HG02840 (cell line): Measurements from ENCODE around the gene USP47.

Source experiments
- ATAC-seq: cut with Tn5 transposase; IDR thresholded peaks from one replicate; pipeline ENCODE4 v1.9.1; 2021; ENCODE audit warnings: mild to moderate bottlenecking, moderate library complexity, moderate number of reproducible peaks; ENCODE audit not compliant: unreplicated experiment, low FRiP score

The USP47 gene, protein sequence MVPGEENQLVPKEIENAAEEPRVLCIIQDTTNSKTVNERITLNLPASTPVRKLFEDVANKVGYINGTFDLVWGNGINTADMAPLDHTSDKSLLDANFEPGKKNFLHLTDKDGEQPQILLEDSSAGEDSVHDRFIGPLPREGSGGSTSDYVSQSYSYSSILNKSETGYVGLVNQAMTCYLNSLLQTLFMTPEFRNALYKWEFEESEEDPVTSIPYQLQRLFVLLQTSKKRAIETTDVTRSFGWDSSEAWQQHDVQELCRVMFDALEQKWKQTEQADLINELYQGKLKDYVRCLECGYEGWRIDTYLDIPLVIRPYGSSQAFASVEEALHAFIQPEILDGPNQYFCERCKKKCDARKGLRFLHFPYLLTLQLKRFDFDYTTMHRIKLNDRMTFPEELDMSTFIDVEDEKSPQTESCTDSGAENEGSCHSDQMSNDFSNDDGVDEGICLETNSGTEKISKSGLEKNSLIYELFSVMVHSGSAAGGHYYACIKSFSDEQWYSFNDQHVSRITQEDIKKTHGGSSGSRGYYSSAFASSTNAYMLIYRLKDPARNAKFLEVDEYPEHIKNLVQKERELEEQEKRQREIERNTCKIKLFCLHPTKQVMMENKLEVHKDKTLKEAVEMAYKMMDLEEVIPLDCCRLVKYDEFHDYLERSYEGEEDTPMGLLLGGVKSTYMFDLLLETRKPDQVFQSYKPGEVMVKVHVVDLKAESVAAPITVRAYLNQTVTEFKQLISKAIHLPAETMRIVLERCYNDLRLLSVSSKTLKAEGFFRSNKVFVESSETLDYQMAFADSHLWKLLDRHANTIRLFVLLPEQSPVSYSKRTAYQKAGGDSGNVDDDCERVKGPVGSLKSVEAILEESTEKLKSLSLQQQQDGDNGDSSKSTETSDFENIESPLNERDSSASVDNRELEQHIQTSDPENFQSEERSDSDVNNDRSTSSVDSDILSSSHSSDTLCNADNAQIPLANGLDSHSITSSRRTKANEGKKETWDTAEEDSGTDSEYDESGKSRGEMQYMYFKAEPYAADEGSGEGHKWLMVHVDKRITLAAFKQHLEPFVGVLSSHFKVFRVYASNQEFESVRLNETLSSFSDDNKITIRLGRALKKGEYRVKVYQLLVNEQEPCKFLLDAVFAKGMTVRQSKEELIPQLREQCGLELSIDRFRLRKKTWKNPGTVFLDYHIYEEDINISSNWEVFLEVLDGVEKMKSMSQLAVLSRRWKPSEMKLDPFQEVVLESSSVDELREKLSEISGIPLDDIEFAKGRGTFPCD (N-terminal part only)

GRCh38 chr11:11841723-11842420, at the start of gene USP47:
Gene USP47, plus strand, starts transcription at chr11:11841972. Its CDS starts 214 bp downstream, at chr11:11842186.
- peak; percentile 78 for ATAC-seq

DNA sequence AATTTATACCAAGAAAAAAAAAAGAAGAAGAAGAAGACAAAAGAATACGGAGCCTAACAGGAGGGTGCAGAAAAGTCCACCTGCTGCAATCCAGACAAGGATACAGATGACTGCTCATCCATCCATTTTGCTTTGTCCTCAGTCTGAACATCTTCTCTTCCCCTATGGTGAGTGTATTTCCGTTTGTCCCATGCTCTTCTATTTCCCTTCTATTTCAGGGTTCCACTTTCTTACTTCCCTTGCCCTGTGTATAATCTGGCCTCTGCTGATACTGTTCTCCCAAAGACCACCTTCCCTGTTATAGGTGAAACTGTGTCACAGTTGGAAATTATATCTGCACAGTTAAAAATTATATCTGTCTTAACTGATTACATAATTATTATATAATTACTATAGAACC, 48.7 kb upstream of the USP47 start:
- ATAC-seq = no peak

DNA sequence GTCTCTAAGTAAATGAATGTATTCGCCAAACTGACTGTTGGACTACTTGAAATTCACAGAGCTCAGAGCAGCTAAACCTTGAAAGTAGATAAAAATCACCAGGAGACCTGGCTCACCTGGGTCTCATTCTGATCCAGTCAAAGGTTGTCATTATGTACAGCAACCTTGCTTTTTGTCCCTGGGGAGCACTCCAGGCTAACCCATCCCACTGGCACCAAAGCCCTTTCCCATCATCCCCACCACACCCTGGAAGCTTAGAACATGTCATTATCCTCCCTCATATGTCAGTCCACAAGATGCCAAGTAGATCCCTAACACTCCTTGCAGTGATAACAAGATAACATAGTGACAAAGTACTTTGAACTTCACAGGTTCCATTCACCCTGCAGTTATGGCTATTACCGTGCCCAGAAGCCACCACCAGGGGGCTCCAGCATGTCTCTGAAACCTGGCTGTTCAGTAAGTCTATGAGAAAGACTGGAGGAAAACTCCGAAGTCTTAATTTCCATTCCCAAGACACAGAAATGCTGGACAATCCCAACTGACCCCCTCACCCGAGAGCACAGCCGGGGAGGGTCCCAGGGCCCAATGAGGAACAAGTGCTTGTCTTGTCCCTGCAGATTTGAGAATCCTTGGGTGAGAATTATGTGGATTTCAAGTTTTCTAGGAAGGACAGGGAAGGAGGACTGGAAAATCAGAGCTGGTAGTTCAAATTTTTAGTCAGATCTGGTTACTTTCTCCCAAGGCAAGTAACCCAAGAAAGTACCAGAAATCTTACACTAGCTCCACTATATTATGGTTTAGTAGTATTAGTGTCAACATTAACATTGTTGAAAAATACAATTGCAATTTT, 43.0 kb upstream of the USP47 start:
- no peak for ATAC-seq

GRCh38 chr11:11805228-11805627, 36.5 kb upstream of the USP47 start:
- no peak for ATAC-seq

DNA sequence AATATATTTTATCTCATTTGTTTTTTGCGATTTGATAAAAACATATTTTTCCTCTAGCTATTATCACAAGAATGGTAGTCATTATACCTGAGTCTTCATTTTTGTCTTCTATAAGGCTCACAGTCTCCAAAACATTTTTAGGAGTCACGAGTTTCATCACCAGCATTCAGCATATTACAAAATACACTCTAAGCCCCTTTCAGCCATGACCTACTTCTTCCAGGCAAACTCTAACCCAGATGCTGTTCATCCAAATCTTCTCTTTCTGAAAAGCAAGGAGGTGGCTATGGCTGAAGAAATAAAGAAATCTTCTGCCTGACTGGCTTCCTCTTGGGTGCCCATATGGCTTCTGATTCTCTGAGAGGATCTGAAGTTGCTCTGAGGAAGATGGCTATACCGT, 35.7 kb upstream of the USP47 start:
- no peak for ATAC-seq

DNA sequence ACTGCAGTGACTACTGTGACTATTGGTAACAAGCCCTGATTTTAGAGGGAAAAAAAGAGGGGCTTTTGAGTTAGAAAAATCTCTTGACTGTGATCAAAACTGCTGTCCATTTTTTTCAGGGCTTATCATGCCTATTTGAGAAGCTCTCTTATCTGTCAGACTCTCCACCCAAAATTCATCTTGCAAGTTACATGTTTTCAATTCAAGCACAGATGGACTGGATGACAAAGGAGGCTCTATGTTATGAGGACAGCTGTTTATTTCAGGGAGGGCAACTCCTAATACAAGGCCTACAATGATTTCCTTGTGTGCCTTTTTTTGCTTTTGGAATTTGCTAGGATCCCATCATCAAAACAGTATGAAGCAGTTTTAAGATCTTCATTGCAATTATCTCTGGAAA, 35.2 kb upstream of the USP47 start:
- no peak for ATAC-seq

DNA sequence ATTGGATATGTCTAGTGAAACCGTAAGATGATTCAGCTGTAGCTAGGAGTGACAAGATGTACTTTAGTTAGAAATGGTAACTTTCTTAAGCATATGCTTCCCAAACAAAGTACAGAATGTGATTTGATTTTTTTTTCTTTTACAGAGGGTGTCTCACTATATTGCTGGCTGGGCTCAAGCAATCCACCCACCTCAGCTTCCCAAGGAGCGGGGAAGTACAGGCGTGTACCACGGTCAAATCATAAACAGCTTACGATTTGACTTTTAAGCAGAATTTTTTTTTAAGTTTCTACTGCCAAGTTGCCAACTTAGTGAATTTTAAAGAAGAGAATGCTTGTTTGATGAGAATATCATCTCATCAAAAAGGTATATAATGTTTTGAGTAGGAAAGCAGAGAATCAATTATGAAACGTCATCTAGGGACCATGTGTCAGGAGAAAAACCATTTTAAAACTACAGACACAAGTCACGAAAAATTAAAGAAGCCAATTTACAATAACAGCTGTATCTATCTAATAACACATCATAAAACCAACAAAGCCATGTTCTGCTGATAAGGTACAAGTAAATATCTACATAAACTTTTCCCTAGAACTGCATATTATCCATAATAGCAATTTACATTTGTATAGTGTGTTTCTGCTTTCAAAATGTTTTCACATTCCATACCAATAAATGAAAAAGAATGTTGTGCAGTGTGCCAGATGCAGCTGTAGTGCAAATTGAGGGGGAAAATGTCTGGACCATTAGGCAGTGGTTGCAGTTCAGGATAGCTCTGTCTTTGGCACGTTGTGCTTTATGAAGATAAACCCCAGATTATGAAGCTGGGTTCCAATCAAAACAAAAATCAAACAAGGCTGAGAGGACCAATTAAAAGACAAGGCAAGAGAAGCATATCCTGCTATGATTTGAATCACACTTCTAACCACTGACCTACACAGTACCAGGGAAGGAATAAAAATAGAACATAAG, 33.7 kb upstream of the USP47 start:
- no peak for ATAC-seq

DNA sequence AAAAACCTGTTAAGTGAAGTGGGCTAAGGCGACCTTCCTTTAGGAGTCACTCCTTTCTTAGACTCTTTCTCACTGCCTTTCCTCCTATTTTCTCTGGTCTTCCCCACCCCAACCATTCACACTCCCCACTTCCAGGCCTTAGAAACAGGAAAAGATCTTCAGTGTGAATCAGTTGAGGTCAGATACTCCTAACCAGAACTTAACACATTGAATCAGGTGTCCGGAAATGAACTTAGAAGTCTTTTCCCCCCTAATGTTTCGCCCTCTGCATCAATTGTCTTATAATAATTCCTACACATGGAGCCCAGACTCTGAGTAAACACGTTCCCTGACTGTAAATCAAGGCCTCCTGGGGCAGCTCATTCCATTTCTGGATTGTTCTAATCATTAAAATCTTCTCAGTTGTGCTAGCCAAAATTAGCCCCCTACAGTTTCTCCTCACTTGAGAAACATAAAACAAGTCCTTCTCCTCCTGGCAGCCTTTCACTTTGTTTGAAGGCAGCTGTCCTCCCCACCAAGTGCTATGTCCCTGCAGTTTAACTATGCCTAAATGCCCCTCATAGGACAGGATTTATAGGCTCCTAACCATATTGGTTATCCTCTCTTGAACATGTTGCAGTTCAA, 32.7 kb upstream of the USP47 start:
- no peak for ATAC-seq

DNA sequence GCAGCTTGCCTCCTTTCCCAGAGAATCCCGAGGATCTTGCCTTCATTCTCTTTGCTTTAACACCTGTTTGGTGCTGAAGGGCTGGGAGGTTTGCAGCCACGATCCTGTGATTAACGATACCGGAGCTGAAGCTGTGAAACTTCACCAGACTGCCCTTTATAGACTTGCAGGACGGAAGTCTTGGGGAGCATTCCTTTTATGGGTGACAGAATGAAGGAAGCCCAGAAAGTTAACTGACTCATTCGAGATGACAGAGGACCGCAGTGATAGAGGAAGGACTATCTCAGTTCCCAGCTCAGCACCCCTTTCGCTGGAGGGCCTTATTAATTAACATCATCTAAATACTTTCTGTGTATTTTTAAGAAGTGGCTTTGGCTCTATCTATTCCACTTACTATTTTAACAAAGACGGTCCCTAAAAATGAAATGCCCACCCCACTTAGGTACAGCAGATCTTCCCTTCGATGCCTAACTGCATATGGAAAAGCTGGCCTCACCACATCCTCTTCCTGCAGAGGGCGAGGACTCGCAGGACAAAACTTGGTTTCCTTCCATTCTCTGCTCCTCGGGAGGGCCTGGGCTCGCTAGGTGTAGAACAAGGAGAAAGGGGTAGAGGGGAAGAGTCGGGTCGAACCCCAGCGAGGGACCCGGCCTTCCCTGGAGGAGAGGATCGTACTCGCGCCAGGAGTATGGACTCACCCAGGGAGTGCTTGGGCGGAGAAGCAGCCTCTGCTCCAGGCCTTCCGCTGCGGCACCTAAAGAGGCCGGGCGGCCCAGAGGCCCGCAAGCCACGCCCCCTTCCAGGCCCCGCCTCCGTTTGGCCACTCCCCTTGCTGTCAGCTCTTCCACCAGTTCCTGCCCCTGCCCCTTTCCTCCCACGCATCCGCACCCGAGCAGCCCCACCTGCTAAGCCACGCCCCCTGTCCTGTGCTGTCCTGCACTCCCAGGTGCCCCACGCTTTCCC, 30.7 kb upstream of the USP47 start:
- ATAC-seq = no peak

DNA sequence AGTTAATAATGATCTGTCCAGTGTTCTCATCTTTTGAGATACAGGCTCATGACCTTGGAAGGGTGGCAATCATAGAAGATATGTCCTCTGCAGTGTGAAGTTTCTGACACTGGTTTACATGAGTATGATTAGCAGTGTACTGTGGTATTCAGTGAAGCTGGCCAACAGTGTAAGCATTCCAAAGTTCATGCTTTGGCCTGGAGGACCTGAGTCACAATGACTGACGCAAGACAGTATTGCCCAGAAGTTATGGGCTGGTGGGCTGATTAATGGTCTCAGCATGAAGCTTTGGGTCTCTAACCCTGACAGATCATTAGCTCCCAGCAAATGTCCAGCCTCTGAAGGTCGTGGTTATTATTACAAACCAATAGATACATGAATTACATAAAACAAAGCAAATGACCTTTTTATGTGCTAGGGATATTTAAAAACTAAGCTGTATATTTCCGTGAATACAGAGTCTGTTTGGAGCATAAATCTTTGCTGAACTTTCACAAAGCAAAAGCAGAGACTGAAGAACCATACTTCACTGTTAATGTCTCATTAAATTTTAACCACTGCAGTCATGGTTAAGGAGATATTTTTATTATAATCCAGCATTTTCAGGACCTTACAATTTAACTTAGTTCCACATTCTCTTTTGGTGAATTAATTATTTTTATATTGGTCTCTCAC, 28.3 kb upstream of the USP47 start:
- ATAC-seq = no peak

DNA sequence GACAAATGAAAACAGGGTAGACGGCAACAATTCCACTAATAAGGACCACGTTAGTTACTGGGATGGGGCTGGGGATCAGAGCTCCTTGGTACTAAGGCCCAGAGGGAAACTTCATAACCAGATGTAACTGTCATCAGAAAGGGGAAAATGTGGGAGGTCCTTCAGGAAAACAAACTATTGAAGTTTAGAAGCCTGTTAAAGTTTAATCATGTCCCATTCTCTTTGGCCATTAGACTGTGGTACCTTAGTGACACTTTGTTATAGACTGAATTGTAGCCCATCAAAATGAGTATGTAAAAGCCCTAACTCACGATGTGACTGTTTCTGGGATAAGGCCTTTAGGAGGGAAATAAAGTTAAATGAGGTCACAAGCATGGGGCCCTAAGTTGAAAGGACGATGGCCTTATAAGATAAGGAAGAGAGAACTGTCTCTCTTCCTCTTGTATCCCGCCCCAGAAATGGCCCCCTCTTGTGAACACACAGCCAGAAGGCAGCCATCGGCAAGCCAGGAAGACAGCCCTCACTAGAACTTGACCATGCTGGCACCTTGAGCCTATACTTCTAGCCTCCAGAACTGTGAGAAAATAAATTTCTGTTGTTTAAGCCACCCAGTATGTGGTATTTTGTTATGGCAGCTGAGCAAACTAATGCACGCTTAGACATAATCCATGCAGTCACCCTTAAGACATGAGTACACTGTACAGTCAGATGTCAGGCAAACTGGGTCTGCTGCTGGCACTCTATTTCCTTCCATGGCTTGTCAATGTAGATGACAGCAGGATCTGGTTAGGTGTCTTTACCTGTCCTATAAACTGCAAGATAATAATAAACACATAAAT, 26.9 kb upstream of the USP47 start:
- no peak for ATAC-seq

- ATAC-seq = no peak
Observed at GRCh38 chr11:11816511-11817314, 25.1 kb upstream of the USP47 start.

- no peak for ATAC-seq
Observed at GRCh38 chr11:11817957-11818356, 23.8 kb upstream of the USP47 start.

DNA sequence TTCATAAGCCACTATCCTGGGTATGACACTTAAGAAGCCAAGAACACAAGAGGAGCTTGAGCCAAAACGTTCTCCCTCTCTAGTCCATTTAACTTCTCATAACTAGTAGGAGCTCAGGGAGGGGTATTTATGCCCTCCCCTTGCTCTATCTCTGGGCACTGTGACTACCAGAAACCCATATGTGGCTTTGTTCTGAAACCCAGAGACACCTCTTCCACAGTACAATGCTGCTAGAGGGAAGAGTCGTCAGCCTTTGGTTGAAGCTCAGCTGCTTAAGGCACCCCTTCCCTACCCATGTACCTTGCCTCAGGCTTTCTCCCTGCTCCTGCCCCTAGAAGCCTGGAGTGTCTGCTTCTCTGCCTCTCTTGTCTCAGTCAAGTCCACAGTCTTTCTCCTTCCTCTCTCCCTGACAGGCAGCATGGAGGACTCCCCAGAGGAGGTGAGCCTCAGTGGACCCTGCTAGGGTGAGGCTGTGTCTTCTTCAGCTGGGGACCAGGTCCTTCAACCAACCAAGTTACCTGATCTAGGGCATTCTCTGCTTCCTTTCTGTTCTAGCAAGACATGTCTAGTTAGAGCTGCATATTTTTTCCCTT, 23.1 kb upstream of the USP47 start:
- ATAC-seq = no peak
